Stimulated activated naive B cell treated with anti-CD40 and anti-IgM and Interleukin-4, amounts not matched to agents 10 μg/mL and 1 μg/mL and 100 μg/mL, for 72 hours (primary cell): ENCODE measurements around the gene MYO1G.

Experiments used
- ATAC-seq, 2 donors: fragments of 150-1000 bp; cut with Tn5 transposase; replicated peaks; 2 replicates each; pipeline ENCODE4 v1.10.0; 2021; ENCODE audit warnings: moderate library complexity in 1 of 2
- DNase-seq: peaks from one replicate; pipeline ENCODE4 v3.0.0; 2021
- H3K27ac Mint-ChIP-seq: one replicate; pipeline ENCODE4 v1.8.0; 2022; ENCODE audit warnings: mild to moderate bottlenecking, mixed read lengths
- H3K27me3 Mint-ChIP-seq, 2 donors: one replicate each; pipeline ENCODE4 v1.8.0; 2022; ENCODE audit warnings: mixed read lengths in 2 of 2
- H3K36me3 Mint-ChIP-seq, 2 donors: one replicate each; pipeline ENCODE4 v1.8.0; 2022; ENCODE audit warnings: mixed read lengths in 2 of 2, mild to moderate bottlenecking in 1 of 2
- H3K4me1 Mint-ChIP-seq, 2 donors: one replicate each; pipeline ENCODE4 v1.8.0; 2022; ENCODE audit warnings: mixed read lengths in 2 of 2, mild to moderate bottlenecking in 1 of 2
- H3K4me3 Mint-ChIP-seq, 2 donors: one replicate each; pipeline ENCODE4 v1.8.0; 2022; ENCODE audit warnings: mild to moderate bottlenecking in 2 of 2, mixed read lengths in 2 of 2, moderate library complexity in 1 of 2
- H3K9me3 Mint-ChIP-seq, 2 donors: one replicate each; pipeline ENCODE4 v1.8.0; 2022; ENCODE audit warnings: mixed read lengths in 2 of 2, mild to moderate bottlenecking in 1 of 2

MYO1G gene

GRCh38 chr7:44970523-44971051 lies 8.2 kb downstream of the MYO1G start:
- ATAC-seq, result no peak
- Mint-ChIP-seq H3K27ac (no peak overlapping the region), H3K36me3 (peaks cover 48 to 72% of the 10 kb centered on the region in 2 donors), H3K4me1 (peaks cover 23 to 44% of the 10 kb centered on the region in 2 donors), H3K9me3 (no peaks in the 10 kb centered on the region), H3K4me3 (no peak overlapping the region), H3K27me3 (no peaks in the 10 kb centered on the region)
- no peak for DNase-seq

- no peak for DNase-seq
- no peak for ATAC-seq
- Mint-ChIP-seq H3K4me1 (peaks cover 25 to 43% of the 10 kb centered on the region in 2 donors), H3K27me3 (no peaks in the 10 kb centered on the region), H3K36me3 (peaks cover 43 to 74% of the 10 kb centered on the region in 2 donors), H3K27ac (peak overlapping the region; percentile 47), H3K4me3 (no peak overlapping the region), H3K9me3 (no peaks in the 10 kb centered on the region)
These were observed 8.9 kb downstream of the MYO1G start for GRCh38 chr7:44969701-44970522.

- Mint-ChIP-seq H3K27ac (peak overlapping the region; percentile 10), H3K36me3 (peaks cover 42 to 68% of the 10 kb centered on the region in 2 donors), H3K4me3 (no peak overlapping the region), H3K9me3 (no peaks in the 10 kb centered on the region), H3K4me1 (peaks cover 22 to 35% of the 10 kb centered on the region in 2 donors), H3K27me3 (no peaks in the 10 kb centered on the region)
- no peak for DNase-seq
- no peak for ATAC-seq
These were observed 9.6 kb downstream of the MYO1G start for GRCh38 chr7:44969049-44969700.

GRCh38 chr7:44967571-44968446 lies 11.0 kb downstream of the MYO1G start:
- Mint-ChIP-seq H3K27ac (peak overlapping the region; percentile 95), H3K9me3 (no peaks in the 10 kb centered on the region), H3K4me3 (peak overlapping the region in 1 of 2 donors; percentile 45), H3K36me3 (peaks cover 51 to 74% of the 10 kb centered on the region in 2 donors), H3K27me3 (no peaks in the 10 kb centered on the region), H3K4me1 (peaks cover 18 to 32% of the 10 kb centered on the region in 2 donors)
- DNase-seq (no peak), ATAC-seq (no peak)

- Mint-ChIP-seq H3K27ac (peak overlapping the region; percentile 65), H3K36me3 (peaks cover 43 to 66% of the 10 kb centered on the region in 2 donors), H3K4me1 (peaks cover 14 to 23% of the 10 kb centered on the region in 2 donors), H3K9me3 (no peaks in the 10 kb centered on the region), H3K27me3 (no peaks in the 10 kb centered on the region), H3K4me3 (no peak overlapping the region)
- no peak for ATAC-seq
- no peak for DNase-seq
These were observed 11.9 kb downstream of the MYO1G start for GRCh38 chr7:44966731-44967538.

GRCh38 chr7:44965937-44966730 lies 12.7 kb downstream of the MYO1G start:
- Mint-ChIP-seq H3K9me3 (no peaks in the 10 kb centered on the region), H3K27me3 (no peaks in the 10 kb centered on the region), H3K4me1 (peaks cover 11 to 20% of the 10 kb centered on the region in 2 donors), H3K27ac (peak overlapping the region; percentile 67), H3K4me3 (peak overlapping the region in 1 of 2 donors; percentile 10), H3K36me3 (peaks cover 39 to 61% of the 10 kb centered on the region in 2 donors)
- ATAC-seq (no peak), DNase-seq (no peak)

- Mint-ChIP-seq H3K9me3 (no peaks in the 10 kb centered on the region), H3K4me1 (peaks cover 13 to 22% of the 10 kb centered on the region in 2 donors), H3K36me3 (peaks cover 34 to 59% of the 10 kb centered on the region in 2 donors), H3K27me3 (no peaks in the 10 kb centered on the region), H3K27ac (peak overlapping the region; percentile 67), H3K4me3 (no peak overlapping the region)
- no peak for ATAC-seq
- DNase-seq, result no peak
These were observed 13.3 kb downstream of the MYO1G start for GRCh38 chr7:44965441-44965903.

- no peak overlapping the region for H3K4me3 Mint-ChIP-seq
- no peaks in the 10 kb centered on the region for H3K9me3 Mint-ChIP-seq
- no peaks in the 10 kb centered on the region for H3K27me3 Mint-ChIP-seq
- ATAC-seq, result peak; percentile 2 to 6
- H3K4me1 Mint-ChIP-seq, result peaks cover 17 to 28% of the 10 kb centered on the region in 2 donors
- peak overlapping the region; percentile 67 for H3K27ac Mint-ChIP-seq
- H3K36me3 Mint-ChIP-seq, result peaks cover 39 to 60% of the 10 kb centered on the region in 2 donors
- no peak for DNase-seq
These were observed 13.9 kb downstream of the MYO1G start for GRCh38 chr7:44964831-44965440.

- H3K27ac Mint-ChIP-seq, result peak overlapping the region; percentile 69
- peak overlapping the region in 1 of 2 donors; percentile 26 for H3K4me3 Mint-ChIP-seq
These were observed 14.4 kb downstream of the MYO1G start for GRCh38 chr7:44964384-44964830.

GRCh38 chr7:44963364-44964290 lies 15.2 kb downstream of the MYO1G start:
- Mint-ChIP-seq H3K4me1 (peaks cover 28 to 41% of the 10 kb centered on the region in 2 donors), H3K36me3 (peaks cover 36 to 51% of the 10 kb centered on the region in 2 donors), H3K4me3 (no peak overlapping the region), H3K27ac (peak overlapping the region; percentile 81), H3K27me3 (no peaks in the 10 kb centered on the region), H3K9me3 (no peaks in the 10 kb centered on the region)
- no peak for ATAC-seq
- DNase-seq, result no peak

More at GRCh38 chr7:44964384-44964830, 14.4 kb downstream of the MYO1G start:
- H3K4me1 Mint-ChIP-seq, result peaks cover 23 to 33% of the 10 kb centered on the region in 2 donors
- peak; percentile 19 to 22 for ATAC-seq
- H3K36me3 Mint-ChIP-seq, result peaks cover 39 to 58% of the 10 kb centered on the region in 2 donors
- DNase-seq, result no peak
- H3K9me3 Mint-ChIP-seq, result no peaks in the 10 kb centered on the region
- no peaks in the 10 kb centered on the region for H3K27me3 Mint-ChIP-seq

- H3K9me3 Mint-ChIP-seq, result no peaks in the 10 kb centered on the region
- ATAC-seq (no peak), DNase-seq (no peak)
- H3K4me1 Mint-ChIP-seq, result peaks cover 26 to 36% of the 10 kb centered on the region in 2 donors
- H3K27me3 Mint-ChIP-seq, result no peaks in the 10 kb centered on the region
- H3K4me3 Mint-ChIP-seq, result no peak overlapping the region
- H3K27ac Mint-ChIP-seq, result peak overlapping the region; percentile 42
- peaks cover 33 to 45% of the 10 kb centered on the region in 2 donors for H3K36me3 Mint-ChIP-seq
These were observed 16.1 kb downstream of the MYO1G start for GRCh38 chr7:44962483-44963251.
